MG63 (cell line): ENCODE measurements around the gene MORN5. TPM values are rescaled to one million over a fixed set of nuclear protein-coding genes. Genes with fewer than 3 reads are reported as not detected.
A peak's percentile ranks its signal among the peaks of the same experiment; 100 is the strongest.
"Not testable (repeated sequence)": the region's sequence is repeated elsewhere in the genome, so short reads cannot be mapped to it uniquely, and the experiment has no call there.

ENCODE experiments used
- DNase-seq: peaks from one replicate; pipeline ENCODE4 v3.0.0-alpha.2; 2020
- H3K27me3 ChIP-seq: fragments of 250-450 bp; sonication (Bioruptor Pico); 2 replicates; pipeline ENCODE4 v1.5.1; 2020; ENCODE audit warnings: mild to moderate bottlenecking, moderate library complexity
- H3K36me3 ChIP-seq: fragments of 250-450 bp; sonication (Bioruptor Pico); 2 replicates; pipeline ENCODE4 v1.5.1; 2020; ENCODE audit warnings: mild to moderate bottlenecking, moderate library complexity
- H3K4me3 ChIP-seq: fragments of 250-450 bp; sonication (Bioruptor Pico); 2 replicates; pipeline ENCODE4 v1.5.1; 2020; ENCODE audit warnings: mild to moderate bottlenecking, moderate library complexity
- H3K9me3 ChIP-seq: fragments of 250-450 bp; sonication (Bioruptor Pico); 2 replicates; pipeline ENCODE4 v1.5.1; 2020; ENCODE audit warnings: mild to moderate bottlenecking, moderate library complexity
- total RNA-seq: library from RNA; depleted of rRNA; stranded (reverse); fragments of >200 nt; shearing (Covaris generic); gene quantifications from 2 replicates; pipeline ENCODE4 v1.2.3, GENCODE V29; 2014; ENCODE audit warnings: low replicate concordance; rRNA removed

The MORN5 gene
- total RNA-seq, result not detected in 2 replicates

DNA sequence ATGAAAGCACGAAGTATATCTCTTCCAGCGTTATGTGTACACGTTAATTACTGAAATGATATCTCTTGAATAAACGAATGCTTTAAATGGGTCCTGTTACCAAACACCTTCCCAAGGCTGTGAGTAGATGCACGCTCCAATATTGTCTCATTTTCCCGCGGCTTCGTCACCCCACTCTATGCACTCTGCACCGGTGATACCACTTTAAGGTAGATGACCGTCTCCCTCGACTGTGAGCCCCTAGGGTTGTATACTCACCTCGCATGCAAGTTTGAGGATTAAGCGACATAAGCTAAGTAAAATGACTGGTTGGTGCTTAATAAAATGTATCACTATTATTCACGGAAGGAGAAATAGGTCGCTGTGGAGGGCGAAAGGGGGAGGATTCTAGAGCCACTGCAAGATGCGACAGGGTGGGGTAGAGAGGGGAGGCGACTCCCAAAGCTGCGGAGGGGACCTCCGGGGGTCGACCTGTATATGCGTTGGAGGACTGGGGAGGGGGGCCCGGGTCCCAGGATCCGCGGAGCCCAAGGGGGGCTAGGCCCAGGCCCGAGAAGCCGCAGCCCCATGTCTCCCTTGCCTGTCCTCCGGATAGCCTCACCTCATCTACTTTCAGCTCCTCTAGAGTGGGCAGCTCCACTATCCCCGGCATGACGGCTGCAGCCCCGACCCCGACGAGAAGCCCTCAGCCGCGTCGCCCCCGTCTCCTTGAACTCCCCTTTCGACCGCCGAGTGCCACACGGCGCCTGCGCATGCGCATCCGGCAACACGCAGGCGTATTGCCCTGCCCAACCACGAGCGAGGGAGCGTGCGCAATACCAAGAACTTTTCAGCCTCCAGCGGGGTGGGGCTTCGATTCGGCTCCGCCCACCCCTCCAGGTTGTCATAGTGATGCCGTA is at the start of gene MORN5, which contains the start of gene NDUFA8:
TSS of gene MORN5 (plus strand) at position 883 of the 899 bp plus-strand sequence. CDS start 65 bp downstream, outside the sequence.
TSS of gene NDUFA8 (minus strand) at position 754 of the 899 bp plus-strand sequence. CDS start at position 652, 102 bp downstream.
- Histone ChIP-seq H3K27me3 (peaks cover 13% of the 10 kb centered on the region), H3K36me3 (no peaks in the 10 kb centered on the region), H3K9me3 (peaks cover 2% of the 10 kb centered on the region; the same call in 1 of the 2 replicates), H3K4me3 (peak within 1 kb of the TSS; percentile 88)
- peak; percentile 93 for DNase-seq

DNA sequence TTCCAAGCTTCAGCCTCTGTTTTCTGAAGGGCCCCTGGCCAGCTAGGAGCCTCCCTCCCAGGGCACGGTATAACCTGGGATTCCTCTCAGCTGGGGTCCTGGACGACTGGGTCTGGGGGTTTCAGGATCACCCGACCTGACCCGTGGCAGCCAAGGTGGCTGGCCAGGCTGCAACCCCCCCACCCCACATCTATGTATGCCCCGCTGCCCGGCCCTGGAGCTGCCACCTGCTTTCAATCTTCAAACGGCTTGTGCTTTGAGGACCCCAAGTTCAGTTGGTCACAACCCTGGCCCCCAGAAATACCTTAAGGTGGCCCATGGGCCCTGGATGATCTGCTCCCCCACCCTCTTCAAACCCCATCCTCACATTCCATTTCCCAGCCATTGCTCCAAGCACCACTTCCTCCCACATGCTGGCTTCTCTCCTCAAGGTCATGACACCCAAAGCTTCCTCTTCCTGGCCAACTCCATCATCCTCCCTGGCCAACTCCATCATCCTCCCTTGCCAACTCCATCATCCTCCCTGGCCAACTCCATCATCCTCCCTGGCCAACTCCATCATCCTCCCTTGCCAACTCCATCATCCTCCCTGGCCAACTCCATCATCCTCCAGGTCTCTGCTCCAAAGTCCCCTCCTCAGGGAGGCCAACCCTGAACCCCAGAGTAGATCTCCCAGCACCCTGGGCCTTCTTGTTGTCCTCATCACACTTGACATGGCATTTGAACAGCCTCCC is 49.4 kb upstream of the MORN5 start:
- Histone ChIP-seq H3K36me3 (no peaks in the 10 kb centered on the region), H3K27me3 (no peaks in the 10 kb centered on the region), H3K9me3 (no peaks in the 10 kb centered on the region), H3K4me3 (no peak overlapping the region)
- DNase-seq, result no peak

DNA sequence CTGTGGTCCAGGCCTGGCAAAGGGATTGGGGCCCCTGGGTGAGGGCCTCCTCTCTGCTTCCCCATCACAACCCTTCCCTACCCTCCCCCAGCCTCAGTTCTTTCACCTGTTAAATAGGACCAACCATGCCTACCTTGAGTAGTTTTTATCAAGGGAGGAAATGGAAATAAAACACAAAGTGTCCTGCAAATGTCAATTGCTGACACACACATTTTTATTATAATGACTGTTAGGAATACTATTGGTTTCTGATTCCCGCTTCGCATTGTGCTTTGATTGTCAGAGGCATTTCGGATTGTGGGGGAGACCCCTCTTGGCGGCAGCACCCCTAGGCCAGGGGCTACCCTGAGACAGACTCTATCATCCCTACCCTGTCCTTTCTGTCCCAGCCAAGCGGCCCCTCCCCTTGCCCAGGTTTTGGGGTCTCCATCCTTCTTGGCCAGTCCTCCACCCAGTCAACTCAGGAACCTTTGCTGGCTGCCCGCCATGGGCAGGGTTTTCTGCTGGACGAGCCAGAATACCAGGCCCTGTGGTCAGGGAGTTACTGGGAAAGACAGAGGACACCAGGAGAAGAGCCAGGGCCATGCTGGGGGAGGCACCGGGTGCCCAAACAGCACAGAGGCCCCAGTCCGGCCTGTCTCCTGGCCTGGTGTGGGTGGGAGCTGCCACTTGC is 48.2 kb upstream of the MORN5 start:
- no peak for DNase-seq
- no peaks in the 10 kb centered on the region for H3K36me3 ChIP-seq
- H3K4me3 ChIP-seq, result no peak overlapping the region
- no peaks in the 10 kb centered on the region for H3K9me3 ChIP-seq
- no peaks in the 10 kb centered on the region for H3K27me3 ChIP-seq

DNA sequence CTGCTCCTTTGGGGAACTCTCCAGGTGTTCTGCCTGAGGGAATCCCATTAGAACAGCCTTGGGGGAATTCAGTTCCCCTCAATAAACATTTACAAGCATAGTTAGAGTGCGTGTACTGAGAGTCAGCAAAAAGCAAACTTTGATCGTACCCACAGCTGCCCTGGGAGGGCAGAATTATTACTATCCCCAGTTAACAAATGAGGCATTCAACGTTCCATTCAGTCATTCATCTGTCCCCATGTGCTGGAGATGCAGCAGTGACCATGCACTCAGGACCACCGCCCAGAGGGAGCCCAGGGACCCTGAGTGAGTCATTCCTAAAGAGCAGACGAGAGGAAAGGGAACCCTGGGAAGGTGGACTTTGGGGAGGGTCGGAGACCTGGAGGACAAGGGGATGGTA is 47.5 kb upstream of the MORN5 start:
- Histone ChIP-seq H3K27me3 (no peaks in the 10 kb centered on the region), H3K36me3 (no peaks in the 10 kb centered on the region), H3K9me3 (no peaks in the 10 kb centered on the region), H3K4me3 (no peak overlapping the region)
- DNase-seq, result no peak

DNA sequence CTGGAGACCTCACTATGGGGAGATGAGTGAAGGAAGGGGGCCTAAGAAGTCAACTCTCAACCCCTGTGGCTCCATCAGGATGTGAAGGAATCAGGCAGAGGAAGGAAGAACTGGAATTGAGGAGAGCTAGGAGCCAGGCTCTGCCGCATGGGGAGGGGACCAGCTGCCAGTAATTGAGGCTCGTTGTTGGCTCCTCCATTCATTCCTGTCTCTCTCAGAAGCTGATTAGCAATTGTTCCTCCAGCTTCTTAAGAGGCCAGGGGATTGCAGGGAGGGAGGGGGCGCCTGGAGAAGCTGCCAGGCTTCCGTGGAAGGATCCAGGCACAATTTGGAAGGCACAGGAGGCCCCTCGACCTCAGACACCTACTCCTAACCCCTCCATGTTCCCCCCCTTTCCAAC is 46.1 kb upstream of the MORN5 start:
- Histone ChIP-seq H3K27me3 (no peaks in the 10 kb centered on the region), H3K4me3 (no peak overlapping the region), H3K9me3 (no peaks in the 10 kb centered on the region), H3K36me3 (no peaks in the 10 kb centered on the region)
- no peak for DNase-seq

DNA sequence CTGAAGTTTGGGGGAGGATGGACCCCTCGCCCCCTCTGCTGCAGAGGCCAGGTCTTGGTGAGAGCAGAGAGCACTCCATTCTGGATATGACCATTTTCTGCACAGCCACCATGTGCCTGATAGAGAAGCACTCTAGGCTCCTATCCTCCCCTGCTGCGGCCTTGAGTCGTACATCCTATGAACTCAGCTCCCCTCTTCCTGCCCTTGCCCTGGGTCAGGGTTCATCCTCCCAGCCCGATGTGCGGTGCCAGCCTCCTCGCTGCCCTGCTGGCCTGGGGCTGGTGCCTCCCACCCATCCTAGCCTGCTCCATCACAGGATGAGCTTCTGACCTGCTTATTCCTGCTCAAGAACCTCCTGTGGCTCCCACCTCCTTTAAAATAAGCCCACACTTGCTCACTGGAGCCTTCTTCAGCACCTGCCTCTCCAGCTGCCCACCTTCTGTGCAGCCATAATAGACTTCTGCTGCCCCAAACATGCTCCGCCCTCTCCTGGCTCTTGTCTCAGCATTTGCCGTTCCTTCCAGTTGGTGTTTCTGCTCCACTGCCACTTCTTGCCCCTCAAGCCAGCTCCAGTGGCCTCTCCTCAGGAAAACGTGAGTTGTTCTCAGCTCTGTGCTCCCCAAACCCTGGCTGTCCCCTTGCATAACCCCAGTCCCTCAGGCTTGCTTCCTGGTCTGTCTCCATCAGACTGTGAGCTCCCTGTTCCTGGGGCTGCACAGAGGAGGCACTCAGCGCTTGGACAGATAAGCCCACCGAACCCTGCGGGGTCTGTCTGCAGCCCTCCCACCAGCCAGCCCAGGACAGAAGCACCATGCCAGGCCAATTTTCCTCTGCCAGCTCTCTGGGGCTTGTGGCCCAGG is 44.3 kb upstream of the MORN5 start:
- Histone ChIP-seq H3K9me3 (no peaks in the 10 kb centered on the region), H3K4me3 (no peak overlapping the region), H3K36me3 (no peaks in the 10 kb centered on the region), H3K27me3 (no peaks in the 10 kb centered on the region)
- no peak for DNase-seq

DNA sequence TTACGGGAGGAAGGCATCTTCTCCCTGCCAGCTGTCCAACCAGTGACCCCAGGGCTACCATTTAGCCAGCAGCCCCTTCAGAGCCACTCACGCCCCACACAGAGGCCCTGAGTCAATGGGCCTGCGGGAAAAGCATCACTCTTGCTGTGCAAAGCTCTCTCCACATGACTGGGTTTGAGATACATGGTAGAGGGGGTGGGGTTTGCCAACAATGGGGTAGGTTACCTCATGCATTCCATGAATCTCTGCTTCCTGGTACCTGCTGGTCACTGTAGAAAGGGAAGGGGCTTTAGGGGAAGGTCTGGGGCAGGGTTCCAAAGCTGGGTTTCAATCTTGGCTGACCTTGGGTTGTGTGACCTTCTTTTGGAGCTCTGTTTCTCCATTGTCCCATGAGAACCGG is 43.7 kb upstream of the MORN5 start:
- no peak for DNase-seq
- no peaks in the 10 kb centered on the region for H3K36me3 ChIP-seq
- H3K27me3 ChIP-seq, result no peaks in the 10 kb centered on the region

DNA sequence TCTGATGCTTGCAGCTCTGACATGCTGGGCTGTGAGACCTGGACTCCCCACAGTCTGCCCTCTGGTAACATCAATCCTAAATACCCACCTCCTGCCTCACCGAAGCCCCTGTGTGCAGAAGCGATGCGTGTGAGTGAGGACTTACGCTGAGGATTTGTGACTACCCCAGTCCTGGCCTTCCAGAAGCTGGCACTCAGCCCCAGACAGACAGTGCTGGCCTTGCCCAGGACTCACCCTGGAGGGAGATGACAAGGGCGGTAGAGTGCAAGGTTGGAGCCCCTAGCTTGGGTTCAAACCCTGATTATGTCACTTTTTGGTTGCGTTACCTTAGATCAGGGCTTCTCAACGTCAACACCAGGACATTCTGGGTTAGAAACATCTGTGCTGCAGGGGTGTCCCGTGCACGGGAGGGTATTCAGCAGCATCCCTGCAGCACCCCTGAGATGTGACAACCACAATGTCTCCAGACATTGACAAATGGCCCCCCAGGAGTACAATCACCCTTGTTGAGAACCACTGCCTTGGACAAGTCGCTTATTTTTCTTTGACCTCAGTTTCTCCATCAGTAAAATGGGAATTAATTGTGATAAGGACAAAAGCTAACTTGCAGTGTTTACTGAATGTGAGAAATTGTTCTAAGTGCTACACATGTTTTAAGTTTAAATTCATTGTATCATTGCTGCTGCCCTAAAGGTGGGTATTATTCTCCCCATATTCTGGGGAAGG is 43.1 kb upstream of the MORN5 start:
- DNase-seq, result no peak
- no peaks in the 10 kb centered on the region for H3K9me3 ChIP-seq
- no peaks in the 10 kb centered on the region for H3K27me3 ChIP-seq

More for the DNA sequence above, 43.7 kb upstream of the MORN5 start:
- Histone ChIP-seq H3K4me3 (no peak overlapping the region), H3K9me3 (no peaks in the 10 kb centered on the region)

DNA sequence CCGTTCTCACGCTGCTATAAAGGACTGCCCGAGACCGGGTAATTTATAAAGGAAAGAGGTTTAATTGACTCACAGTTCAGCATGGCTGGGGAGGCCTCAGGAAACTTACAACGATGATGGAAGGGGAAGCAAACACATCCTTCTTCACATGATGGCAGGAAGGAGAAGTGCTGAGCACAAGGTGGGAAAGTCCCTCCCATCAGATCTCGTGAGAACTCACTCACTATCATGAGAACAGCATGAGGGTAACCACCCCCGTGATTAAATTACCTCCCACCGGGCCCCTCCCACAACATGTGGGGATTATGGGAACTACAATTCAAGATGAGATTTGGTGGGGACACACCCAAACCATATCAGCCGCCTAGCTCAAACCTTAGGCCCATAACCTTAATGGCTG is 42.5 kb upstream of the MORN5 start:
- H3K9me3 ChIP-seq, H3K36me3 ChIP-seq, H3K4me3 ChIP-seq, H3K27me3 ChIP-seq, DNase-seq: not testable (repeated sequence)

More for the DNA sequence above, 43.1 kb upstream of the MORN5 start:
- H3K4me3 ChIP-seq, result no peak overlapping the region
- H3K36me3 ChIP-seq, result no peaks in the 10 kb centered on the region

DNA sequence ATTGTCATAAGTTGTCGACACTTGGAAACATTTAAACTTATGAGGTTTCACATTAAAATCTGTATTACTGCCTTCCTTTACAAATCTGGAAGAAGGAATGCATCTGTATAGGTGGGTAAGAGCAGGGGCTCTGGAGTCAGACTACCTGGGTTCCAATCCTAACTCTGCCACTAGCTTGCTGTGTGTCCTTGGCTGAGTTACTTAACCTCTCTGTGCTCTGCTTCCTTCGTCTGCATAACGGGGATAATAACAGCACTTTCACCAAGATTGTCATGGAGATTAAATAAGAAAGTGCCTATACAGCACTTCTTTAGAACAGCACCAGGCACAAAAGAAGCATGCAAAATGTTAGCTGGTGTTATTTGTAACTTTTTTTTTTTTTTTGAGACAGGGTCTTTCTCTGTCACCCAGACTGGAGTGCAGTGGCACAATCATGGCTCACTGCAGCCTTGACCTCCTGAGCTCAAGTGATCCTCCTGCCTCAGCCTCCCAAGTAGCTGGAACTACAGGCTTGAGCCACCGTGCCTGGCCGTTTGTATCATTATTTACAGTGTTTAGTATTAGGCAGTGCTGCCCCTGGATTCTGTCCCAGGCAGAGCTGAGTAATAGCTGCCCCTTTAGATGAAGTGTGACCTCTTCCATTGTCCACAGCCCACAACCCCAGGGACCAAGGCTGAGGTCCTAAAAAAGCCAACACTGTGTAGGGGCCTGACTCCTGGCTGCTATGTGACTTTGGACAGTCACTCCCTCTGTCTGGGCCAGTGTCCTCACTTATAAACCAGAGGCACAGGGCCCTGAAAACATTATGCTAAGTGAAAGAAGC is 41.2 kb upstream of the MORN5 start:
- peak; percentile 38 for DNase-seq

DNA sequence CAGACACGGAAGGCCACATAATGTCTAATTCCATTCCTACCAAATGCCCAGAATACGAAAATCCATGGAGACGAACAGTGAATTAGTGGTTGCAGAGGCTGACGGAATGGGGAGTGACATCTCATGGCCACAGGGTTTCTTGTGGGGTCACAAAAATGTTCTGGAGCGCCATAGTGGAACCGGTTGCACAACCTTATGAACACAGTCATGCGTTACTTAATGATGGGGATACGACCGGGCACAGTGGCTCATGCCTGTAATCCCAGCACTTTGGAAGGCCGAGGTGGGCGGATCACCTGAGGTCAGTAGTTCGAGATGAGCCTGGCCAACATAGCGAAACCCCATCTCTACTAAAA is 40.6 kb upstream of the MORN5 start:
- Histone ChIP-seq H3K4me3 (no peak overlapping the region), H3K27me3 (no peaks in the 10 kb centered on the region), H3K36me3 (no peaks in the 10 kb centered on the region), H3K9me3 (no peaks in the 10 kb centered on the region)
- DNase-seq, result no peak

More for the DNA sequence above, 41.2 kb upstream of the MORN5 start:
- Histone ChIP-seq H3K9me3 (no peaks in the 10 kb centered on the region), H3K36me3 (no peaks in the 10 kb centered on the region), H3K4me3 (no peak overlapping the region), H3K27me3 (no peaks in the 10 kb centered on the region)

DNA sequence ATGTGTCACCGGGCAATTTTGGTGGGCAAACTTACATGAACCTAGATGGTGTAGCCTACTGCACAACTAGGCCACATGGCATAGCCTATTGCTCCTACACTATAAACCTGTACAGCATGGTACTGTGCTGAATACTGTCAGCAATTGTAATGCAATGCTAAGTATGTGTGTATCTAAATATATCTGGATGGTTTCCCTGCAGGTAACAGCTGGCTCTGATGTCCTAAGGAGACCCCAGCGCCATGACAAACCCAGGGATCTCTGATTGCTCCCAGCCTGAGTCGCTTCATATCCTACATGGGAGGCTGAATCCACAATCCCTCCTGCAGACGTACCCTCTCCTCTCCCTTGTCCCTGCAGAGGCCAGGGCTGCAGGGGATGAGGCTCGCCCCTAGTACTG is 40.0 kb upstream of the MORN5 start:
- Histone ChIP-seq H3K36me3 (no peaks in the 10 kb centered on the region), H3K27me3 (no peaks in the 10 kb centered on the region), H3K9me3 (no peaks in the 10 kb centered on the region), H3K4me3 (no peak overlapping the region)
- DNase-seq, result no peak

DNA sequence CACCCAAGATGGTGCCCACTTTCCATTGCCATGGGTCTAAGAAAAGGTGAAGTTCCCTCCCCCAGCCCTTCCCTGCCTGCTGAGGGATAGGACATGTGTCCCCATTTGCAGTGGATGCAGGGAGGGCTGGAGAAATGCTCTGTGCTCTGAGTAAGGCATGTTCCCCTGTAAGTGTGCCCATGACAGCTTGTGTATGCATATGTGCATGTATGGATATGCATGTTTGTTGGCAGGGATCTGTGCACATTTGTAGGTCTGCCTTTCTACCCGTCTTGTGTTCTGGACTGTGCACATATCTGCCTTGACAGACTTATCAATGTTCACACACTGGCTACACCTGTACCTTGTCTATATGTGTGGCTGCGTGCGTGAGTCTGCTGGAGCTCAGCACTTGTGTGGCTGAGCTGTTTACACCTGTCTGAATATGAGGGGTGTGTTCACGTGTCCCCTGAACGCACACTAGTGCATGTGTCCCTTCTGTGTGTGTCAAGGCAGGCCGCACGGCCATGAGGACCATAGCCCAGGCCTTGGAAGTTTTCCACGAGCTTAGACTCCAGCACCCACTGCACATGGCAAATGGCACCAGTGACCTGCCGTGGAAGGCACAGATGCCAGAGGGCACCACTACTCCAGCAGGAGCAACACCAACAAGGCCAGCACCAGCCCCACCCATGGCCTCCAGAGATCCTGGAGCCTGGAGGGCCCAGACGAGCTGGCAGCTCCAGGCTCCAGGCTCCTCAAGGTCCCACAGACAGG is 39.2 kb upstream of the MORN5 start:
- Histone ChIP-seq H3K36me3 (no peaks in the 10 kb centered on the region), H3K9me3 (no peaks in the 10 kb centered on the region), H3K27me3 (no peaks in the 10 kb centered on the region), H3K4me3 (no peak overlapping the region)
- no peak for DNase-seq

DNA sequence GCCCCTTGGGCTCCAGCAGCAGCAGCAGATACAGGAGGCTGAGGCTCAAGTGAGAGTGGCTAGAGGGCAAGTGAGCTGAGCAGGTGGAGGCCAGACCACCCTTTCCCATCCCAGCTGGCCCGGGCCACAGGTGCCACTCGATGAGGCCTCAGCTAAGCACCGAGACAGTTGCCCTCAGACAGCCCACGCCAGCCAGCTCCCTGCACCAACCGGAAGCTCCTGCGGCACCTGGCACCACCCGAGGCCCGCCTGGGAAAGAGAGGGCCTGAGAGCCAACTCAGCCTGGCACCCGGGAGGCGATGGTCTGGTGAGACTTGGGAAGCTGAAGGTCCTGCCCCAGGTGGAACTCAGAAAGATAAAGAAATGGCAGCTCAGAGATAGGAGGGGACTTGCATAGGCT is 38.3 kb upstream of the MORN5 start:
- H3K4me3 ChIP-seq, result no peak overlapping the region
- DNase-seq, result no peak
- no peaks in the 10 kb centered on the region for H3K36me3 ChIP-seq
- H3K9me3 ChIP-seq, result no peaks in the 10 kb centered on the region
- H3K27me3 ChIP-seq, result no peaks in the 10 kb centered on the region
